Right atrium auricular region (tissue), 2 donors: ENCODE results near the gene CRTAC1. TPM values are rescaled to one million over a fixed set of nuclear protein-coding genes. Genes with fewer than 3 reads are reported as not detected.

ENCODE experiments used
- DNase-seq: peaks from one replicate; pipeline ENCODE4 v3.0.0-alpha.2; 2019; ENCODE audit warnings: low spot score
- H3K27ac ChIP-seq, 2 donors: fragments of 200-600 bp; sonication (generic); 1 replicate in 1 of 2; 2 replicates in 1 of 2; pipeline ENCODE4 v1.5.1; 2016 to 2019
- H3K27me3 ChIP-seq, 2 donors: fragments of 200-600 bp; sonication (generic); one replicate each; pipeline versions ENCODE4 v1.5.1 to v1.6.0; 2017 to 2019
- H3K36me3 ChIP-seq: fragments of 200-600 bp; sonication (generic); one replicate; pipeline ENCODE4 v1.5.1; 2016
- H3K4me1 ChIP-seq, 2 donors: fragments of 200-600 bp; sonication (generic); one replicate each; pipeline versions ENCODE4 v1.5.1 to v1.6.0; 2017 to 2019
- H3K4me3 ChIP-seq, 2 donors: fragments of 200-600 bp; sonication (generic); 1 replicate in 1 of 2; 2 replicates in 1 of 2; pipeline ENCODE4 v1.5.1; 2017 to 2019; ENCODE audit warnings: mild to moderate bottlenecking in 1 of 2, moderate library complexity in 1 of 2
- H3K9me3 ChIP-seq, 2 donors: fragments of 200-600 bp; sonication (generic); one replicate each; pipeline ENCODE4 v1.5.1; 2019
- total RNA-seq, 2 donors: library from RNA; depleted of rRNA; stranded (reverse); fragments of >200 nt; gene quantifications; one replicate each; pipeline ENCODE4 v1.1.0, GENCODE V29; 2016
- TF ChIP-seq, protein P1 (sequence below), 2 donors: fragments of 200-600 bp; sonication (generic); IDR thresholded peaks; one replicate each; pipeline ENCODE4 v1.5.1; 2019; ENCODE audit warnings: antibody characterized with exemption in 2 of 2

CRTAC1 gene
- total RNA-seq, 2 donors from 2014 or later = 3.5 to 5.6 TPM

- Histone ChIP-seq H3K36me3 (no peaks in the 10 kb centered on the region), H3K4me1 (no peaks in the 10 kb centered on the region), H3K27ac (no peak overlapping the region), H3K4me3 (no peak overlapping the region), H3K27me3 (no peaks in the 10 kb centered on the region), H3K9me3 (no peaks in the 10 kb centered on the region)
- TF ChIP-seq, protein P1, sequence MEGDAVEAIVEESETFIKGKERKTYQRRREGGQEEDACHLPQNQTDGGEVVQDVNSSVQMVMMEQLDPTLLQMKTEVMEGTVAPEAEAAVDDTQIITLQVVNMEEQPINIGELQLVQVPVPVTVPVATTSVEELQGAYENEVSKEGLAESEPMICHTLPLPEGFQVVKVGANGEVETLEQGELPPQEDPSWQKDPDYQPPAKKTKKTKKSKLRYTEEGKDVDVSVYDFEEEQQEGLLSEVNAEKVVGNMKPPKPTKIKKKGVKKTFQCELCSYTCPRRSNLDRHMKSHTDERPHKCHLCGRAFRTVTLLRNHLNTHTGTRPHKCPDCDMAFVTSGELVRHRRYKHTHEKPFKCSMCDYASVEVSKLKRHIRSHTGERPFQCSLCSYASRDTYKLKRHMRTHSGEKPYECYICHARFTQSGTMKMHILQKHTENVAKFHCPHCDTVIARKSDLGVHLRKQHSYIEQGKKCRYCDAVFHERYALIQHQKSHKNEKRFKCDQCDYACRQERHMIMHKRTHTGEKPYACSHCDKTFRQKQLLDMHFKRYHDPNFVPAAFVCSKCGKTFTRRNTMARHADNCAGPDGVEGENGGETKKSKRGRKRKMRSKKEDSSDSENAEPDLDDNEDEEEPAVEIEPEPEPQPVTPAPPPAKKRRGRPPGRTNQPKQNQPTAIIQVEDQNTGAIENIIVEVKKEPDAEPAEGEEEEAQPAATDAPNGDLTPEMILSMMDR (IDR thresholded peaks at IDR 0.05) = no peak
- peak; percentile 42 for DNase-seq
These were observed 24.2 kb downstream of the CRTAC1 start for GRCh38 chr10:98006266-98006665.

DNA sequence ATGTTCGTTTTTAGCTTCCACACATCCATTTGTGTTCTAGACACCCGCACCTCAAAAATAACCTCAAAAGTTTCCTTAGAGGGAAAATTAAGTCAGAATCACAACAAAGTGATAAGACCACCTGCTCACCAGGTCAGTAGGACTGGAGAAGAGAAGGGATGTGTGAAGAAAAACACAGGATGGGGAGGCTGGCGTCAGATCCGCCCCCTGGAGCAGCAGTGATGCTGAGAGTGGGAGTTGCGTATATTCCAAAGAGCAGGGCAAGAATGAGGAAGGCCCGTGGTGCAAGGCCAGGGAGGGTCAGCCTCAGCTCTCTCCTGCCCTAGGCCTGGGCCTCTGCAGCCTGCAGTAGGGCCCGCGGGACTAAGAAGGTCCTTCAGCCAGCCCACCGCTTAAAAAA is 28.7 kb downstream of the CRTAC1 start:
- Histone ChIP-seq H3K36me3 (no peaks in the 10 kb centered on the region), H3K4me3 (no peak overlapping the region), H3K27ac (no peak overlapping the region), H3K4me1 (no peaks in the 10 kb centered on the region), H3K27me3 (no peaks in the 10 kb centered on the region), H3K9me3 (peaks cover 0 to 6% of the 10 kb centered on the region in 2 donors)
- DNase-seq = peak; percentile 18
- TF ChIP-seq, protein P1 (IDR thresholded peaks at IDR 0.05) = no peak

DNA sequence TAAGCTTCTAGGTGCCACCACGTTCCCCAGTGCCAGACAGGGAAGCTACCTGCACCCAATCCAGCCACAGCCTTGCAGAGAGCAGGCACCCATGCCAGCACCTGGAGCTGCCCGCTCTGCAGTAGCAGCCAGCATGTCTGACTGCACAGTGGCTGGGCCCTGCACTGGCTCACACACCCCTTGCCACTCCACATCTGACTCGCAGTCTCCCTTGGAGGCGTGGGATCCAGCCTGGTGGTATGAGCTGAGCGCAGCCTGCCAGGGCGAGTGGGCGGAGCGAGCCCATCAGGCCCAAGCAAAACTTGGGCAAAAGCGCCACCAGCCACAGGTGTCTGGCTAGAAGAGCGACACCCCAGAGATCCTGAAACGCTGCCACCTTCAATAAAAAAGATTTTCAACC is 30.1 kb downstream of the CRTAC1 start:
- TF ChIP-seq, protein P1 (IDR thresholded peaks at IDR 0.05) = no peak
- Histone ChIP-seq H3K9me3 (peaks cover 0 to 6% of the 10 kb centered on the region in 2 donors), H3K4me3 (no peak overlapping the region), H3K27ac (no peak overlapping the region), H3K4me1 (no peaks in the 10 kb centered on the region), H3K36me3 (no peaks in the 10 kb centered on the region), H3K27me3 (no peaks in the 10 kb centered on the region)
- DNase-seq = peak; percentile 48

DNA sequence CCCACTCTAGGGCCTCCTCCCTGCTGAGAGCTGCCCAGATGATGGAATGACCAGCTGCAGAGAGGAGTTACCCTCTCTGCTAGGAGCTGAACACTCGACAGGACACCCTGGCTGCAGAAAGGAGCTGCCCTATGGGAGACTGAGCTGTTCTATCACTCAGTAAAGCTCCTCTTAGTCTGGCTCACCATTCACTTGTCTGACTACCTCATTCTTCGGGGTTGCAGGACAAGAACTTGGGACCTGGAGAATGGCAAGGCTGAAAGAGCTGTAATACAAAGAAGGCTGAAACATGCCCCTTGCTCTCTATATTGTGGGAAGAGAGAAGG is 30.5 kb downstream of the CRTAC1 start:
- Histone ChIP-seq H3K4me3 (no peak overlapping the region), H3K9me3 (peaks cover 0 to 6% of the 10 kb centered on the region in 2 donors), H3K27me3 (no peaks in the 10 kb centered on the region), H3K36me3 (no peaks in the 10 kb centered on the region), H3K27ac (no peak overlapping the region), H3K4me1 (no peaks in the 10 kb centered on the region)
- TF ChIP-seq, protein P1 (IDR thresholded peaks at IDR 0.05) = no peak
- DNase-seq = no peak

DNA sequence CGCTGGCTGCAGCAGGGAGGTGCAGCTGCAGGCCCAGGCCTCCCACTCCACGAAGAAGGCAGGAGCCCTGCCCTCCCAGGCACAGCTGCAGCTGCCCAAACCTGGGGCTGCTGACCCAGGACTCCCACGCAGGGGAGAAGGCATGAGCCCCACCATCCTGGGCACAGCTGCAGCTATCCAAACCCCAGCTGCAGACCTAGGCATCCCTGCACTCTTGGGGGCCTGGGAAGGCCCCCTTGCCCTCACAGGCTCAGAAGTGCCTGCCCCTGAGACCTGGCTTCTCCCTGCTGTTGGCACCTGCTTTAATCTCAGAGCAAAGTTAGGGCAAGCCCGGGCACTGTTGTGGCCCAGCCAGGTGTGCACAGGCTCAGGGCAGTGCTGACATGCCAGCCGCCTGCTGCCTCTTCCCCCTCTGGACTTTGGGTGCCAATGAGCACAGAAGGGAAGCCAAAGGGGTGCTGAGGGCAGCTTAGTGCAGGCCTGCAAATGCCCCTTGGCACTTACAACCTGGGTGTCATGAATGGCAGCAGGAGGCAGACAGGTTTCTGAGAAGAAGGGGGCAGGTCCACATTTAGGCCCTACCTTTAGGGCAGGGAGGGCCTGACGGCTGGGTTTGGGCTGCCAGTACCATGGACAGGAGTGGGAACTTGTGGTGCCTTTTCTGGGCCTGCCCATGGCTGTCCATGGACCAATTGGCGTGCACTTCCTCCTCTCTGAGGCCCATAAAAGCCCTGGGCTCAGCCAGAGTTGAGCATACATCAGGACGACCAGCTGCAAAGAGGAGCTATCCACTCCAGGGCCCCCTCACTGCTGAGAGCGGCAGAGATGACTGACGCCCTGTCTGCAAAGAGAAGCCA is 31.1 kb downstream of the CRTAC1 start:
- H3K4me3 ChIP-seq = no peak overlapping the region
- H3K9me3 ChIP-seq = peaks cover 0 to 6% of the 10 kb centered on the region in 2 donors
- DNase-seq = peak; percentile 32
- no peaks in the 10 kb centered on the region for H3K36me3 ChIP-seq
- H3K4me1 ChIP-seq = no peaks in the 10 kb centered on the region
- TF ChIP-seq, protein P1 (IDR thresholded peaks at IDR 0.05) = no peak
- no peak overlapping the region for H3K27ac ChIP-seq
- H3K27me3 ChIP-seq = no peaks in the 10 kb centered on the region

GRCh38 chr10:97991871-97992270 is 38.5 kb downstream of the CRTAC1 start:
- Histone ChIP-seq H3K4me3 (no peak overlapping the region), H3K4me1 (no peaks in the 10 kb centered on the region), H3K9me3 (no peaks in the 10 kb centered on the region), H3K27ac (no peak overlapping the region), H3K36me3 (no peaks in the 10 kb centered on the region), H3K27me3 (no peaks in the 10 kb centered on the region)
- no peak for DNase-seq
- TF ChIP-seq, protein P1 (IDR thresholded peaks at IDR 0.05) = no peak
